HCT116 (cell line): ENCODE results near the gene SMPX.

Experiments used
- CTCF ChIP-seq, 3 experiments: fragments of 200-600 bp in 1 of 3; sonication (generic) in 1 of 3; IDR thresholded peaks in 2 of 3; conservative IDR thresholded peaks in 1 of 3; 2 replicates each; pipeline ENCODE4 v1.5.1; 2012 to 2017; ENCODE audit warnings: low read depth in 2 of 3, low read length in 2 of 3, antibody characterized with exemption in 1 of 3, borderline replicate concordance in 1 of 3, control low read depth in 1 of 3, mild to moderate bottlenecking in 1 of 3, mixed read lengths in 1 of 3, mixed run types in 1 of 3, moderate library complexity in 1 of 3; ENCODE audit not compliant: insufficient read depth in 1 of 3
- EGR1 ChIP-seq: IDR thresholded peaks from 2 replicates; pipeline ENCODE4 v1.6.1; 2012; ENCODE audit warnings: low read depth
- EZH2 ChIP-seq: fragments of 200-600 bp; sonication (generic); IDR thresholded peaks from 2 replicates; pipeline ENCODE4 v1.6.1; 2017; ENCODE audit warnings: antibody characterized with exemption, mixed run types
- MAX ChIP-seq: IDR thresholded peaks from 2 replicates; pipeline ENCODE4 v1.6.1; 2012
- POLR2A ChIP-seq: IDR thresholded peaks from 2 replicates; pipeline ENCODE4 v1.7.0; 2011; ENCODE audit warnings: borderline replicate concordance; ENCODE audit not compliant: insufficient read depth, insufficient read length; ENCODE audit errors: extremely low read depth
- REST ChIP-seq: IDR thresholded peaks from 2 replicates; pipeline ENCODE4 v1.6.1; 2012; ENCODE audit warnings: low read depth
- SIN3A ChIP-seq: IDR thresholded peaks from 2 replicates; pipeline ENCODE4 v1.6.1; 2012; ENCODE audit warnings: low read depth
- ZNF274 ChIP-seq: fragments of 200-500 bp; sonication (Bioruptor generic); IDR thresholded peaks from 2 replicates; pipeline ENCODE4 v1.6.1; 2014; ENCODE audit warnings: mild to moderate bottlenecking, low read depth, low read length, inconsistent platforms

- TF ChIP-seq EZH2 (no peak), REST (no peak), ZNF274 (no peak), MAX (no peak), CTCF (IDR thresholded peaks at IDR 0.05 in 2 of 3, conservative IDR thresholded peaks at IDR 0.05 in 1 of 3; ENCODE audit: borderline replicate concordance in 1 of 3, insufficient read depth in 1 of 3, low read depth in 2 of 3, low read length in 2 of 3) (no peak), EGR1 (no peak), POLR2A (no peak), SIN3A (no peak)
These were observed 66.4 kb downstream of the SMPX start for GRCh38 chrX:21691512-21692018.
